ENCODE measurements around the gene POLG. TPM values are rescaled to one million over a fixed set of nuclear protein-coding genes. Genes with fewer than 3 reads are reported as not detected.

The POLG gene
- total and polyA plus RNA-seq, 7 experiments from 2014 or later, result 24.0 to 136 (median 128) TPM

- Histone ChIP-seq H3K27ac (ENCODE audit: low read depth, low read length) (no peak overlapping the region), H3K36me3 (ENCODE audit: control insufficient read depth in 2 of 3, insufficient read depth in 3 of 3, low read length in 3 of 3) (peaks cover 0 to 8% (median 0%) of the 10 kb centered on the region in 3 experiments), H3K9me3 (ENCODE audit: control insufficient read depth in 2 of 3, low read length in 3 of 3) (no peaks in the 10 kb centered on the region), H3K4me3 (ENCODE audit: low read length) (no peak overlapping the region), H3K27me3 (ENCODE audit: control insufficient read depth in 2 of 2, insufficient read depth in 2 of 2, low read length in 2 of 2) (no peaks in the 10 kb centered on the region), H3K4me1 (ENCODE audit: control insufficient read depth in 2 of 2, insufficient read depth in 2 of 2, low read length in 2 of 2) (no peaks in the 10 kb centered on the region)
- Mint-ChIP-seq H3K36me3 (peaks cover 0 to 36% (median 6%) of the 10 kb centered on the region in 5 donors), H3K27ac (peak overlapping the region in 8 of 9 donors; percentile 5 to 80 (median 58)), H3K4me1 (peaks cover 5 to 13% (median 8%) of the 10 kb centered on the region in 7 donors), H3K27me3 (no peaks in the 10 kb centered on the region), H3K9me3 (no peaks in the 10 kb centered on the region), H3K4me3 (no peak overlapping the region)
- ChIA-PET POLR2A (no interaction called here), CTCF (interaction anchor here (0.6 kb wide), 1 partner anchor 37 kb away, joined by 4 read pairs; no protein-coding TSS in a partner anchor)
- no peak for DNase-seq
- no peak for ATAC-seq
- intact Hi-C loops (cut with micrococcal nuclease), result loop anchor here in 1 of 2 donors (10.0 kb wide), 1 partner anchor 105 kb away; no protein-coding TSS in a partner anchor
Measured at GRCh38 chr15:89309993-89310392, 24.6 kb downstream of the POLG start.

GRCh38 chr15:89308236-89308635, 26.4 kb downstream of the POLG start:
- DNase-seq, result no peak
- Mint-ChIP-seq H3K27me3 (no peaks in the 10 kb centered on the region), H3K36me3 (peaks cover 0 to 37% (median 8%) of the 10 kb centered on the region in 5 donors), H3K27ac (peak overlapping the region in 3 of 9 donors; percentile 28 to 62 (median 52)), H3K4me3 (no peak overlapping the region), H3K9me3 (no peaks in the 10 kb centered on the region), H3K4me1 (peaks cover 0 to 13% (median 6%) of the 10 kb centered on the region in 7 donors)
- Histone ChIP-seq H3K36me3 (ENCODE audit: control insufficient read depth in 2 of 3, insufficient read depth in 3 of 3, low read length in 3 of 3) (no peaks in the 10 kb centered on the region), H3K4me3 (ENCODE audit: low read length) (no peak overlapping the region), H3K9me3 (ENCODE audit: control insufficient read depth in 2 of 3, low read length in 3 of 3) (no peaks in the 10 kb centered on the region), H3K4me1 (ENCODE audit: control insufficient read depth in 2 of 2, insufficient read depth in 2 of 2, low read length in 2 of 2) (no peaks in the 10 kb centered on the region), H3K27ac (ENCODE audit: low read depth, low read length) (no peak overlapping the region), H3K27me3 (ENCODE audit: control insufficient read depth in 2 of 2, insufficient read depth in 2 of 2, low read length in 2 of 2) (no peaks in the 10 kb centered on the region)
- no peak for ATAC-seq
- ChIA-PET POLR2A (no interaction called here), CTCF (no interaction called here)
- intact Hi-C loops (cut with micrococcal nuclease), result loop anchor here in 1 of 2 donors (10.0 kb wide), 1 partner anchor 103 kb away; no protein-coding TSS in a partner anchor

DNA sequence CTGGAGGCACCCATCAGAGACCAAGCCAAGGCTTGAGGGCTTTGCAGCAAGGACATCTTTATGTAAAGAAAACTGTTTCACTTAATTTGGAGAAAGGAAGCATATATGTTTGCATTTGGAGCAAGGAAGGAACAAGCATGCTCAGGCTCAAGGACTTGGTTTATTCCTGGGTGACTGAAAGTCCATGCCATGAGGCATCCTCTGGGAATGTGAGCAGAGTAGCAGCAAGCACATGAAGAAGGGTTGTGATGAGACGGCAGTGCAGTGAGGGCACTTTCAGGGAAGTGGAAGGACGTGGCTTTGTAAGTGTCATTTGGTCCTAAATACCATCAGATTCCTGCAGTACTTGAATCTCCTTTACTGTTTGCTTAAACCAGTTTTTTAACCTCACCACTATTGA, 26.8 kb downstream of the POLG start:
- Histone ChIP-seq H3K27ac (ENCODE audit: low read depth, low read length) (no peak overlapping the region), H3K27me3 (ENCODE audit: control insufficient read depth in 2 of 2, insufficient read depth in 2 of 2, low read length in 2 of 2) (no peaks in the 10 kb centered on the region), H3K4me3 (ENCODE audit: low read length) (no peak overlapping the region), H3K4me1 (ENCODE audit: control insufficient read depth in 2 of 2, insufficient read depth in 2 of 2, low read length in 2 of 2) (no peaks in the 10 kb centered on the region), H3K36me3 (ENCODE audit: control insufficient read depth in 2 of 3, insufficient read depth in 3 of 3, low read length in 3 of 3) (no peaks in the 10 kb centered on the region), H3K9me3 (ENCODE audit: control insufficient read depth in 2 of 3, low read length in 3 of 3) (no peaks in the 10 kb centered on the region)
- Mint-ChIP-seq H3K9me3 (no peaks in the 10 kb centered on the region), H3K27me3 (no peaks in the 10 kb centered on the region), H3K4me1 (peaks cover 0 to 13% (median 6%) of the 10 kb centered on the region in 7 donors), H3K27ac (peak overlapping the region in 6 of 9 donors; percentile 3 to 67 (median 40)), H3K4me3 (no peak overlapping the region), H3K36me3 (peaks cover 0 to 37% (median 8%) of the 10 kb centered on the region in 5 donors)
- ChIA-PET CTCF (no interaction called here), POLR2A (no interaction called here)
- DNase-seq (no peak), ATAC-seq (no peak)
- intact Hi-C loops (cut with micrococcal nuclease), result loop anchor here in 1 of 2 donors (10.0 kb wide), 1 partner anchor 103 kb away; no protein-coding TSS in a partner anchor

DNA sequence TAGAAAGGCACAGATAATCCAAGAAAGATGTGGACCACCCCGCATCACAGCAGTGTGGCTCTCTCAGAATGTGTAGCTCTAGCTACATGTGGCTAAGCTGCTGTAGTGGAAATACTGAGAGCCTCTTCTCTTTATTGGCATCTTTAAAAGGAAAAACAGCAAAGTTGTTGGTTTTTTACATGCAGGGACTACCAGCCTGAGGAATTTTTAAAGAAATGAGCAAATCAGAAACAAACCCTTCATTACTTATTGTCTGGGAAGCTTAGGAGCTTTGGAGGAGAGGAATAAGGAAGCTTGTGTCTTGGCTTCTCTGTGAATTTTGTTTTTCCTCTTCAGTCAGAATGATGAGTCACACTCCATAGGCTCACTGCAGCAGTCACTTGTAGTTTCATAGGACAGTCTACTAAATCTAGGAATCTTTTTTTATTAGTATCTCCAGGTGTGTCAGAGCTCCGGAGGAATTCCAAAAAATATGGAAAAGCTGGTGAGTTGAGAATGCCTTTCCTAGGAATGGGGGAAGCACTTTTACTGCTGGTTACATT, 27.5 kb downstream of the POLG start:
- intact Hi-C loops (cut with micrococcal nuclease), result loop anchor here in 1 of 2 donors (10.0 kb wide), 1 partner anchor 102 kb away; no protein-coding TSS in a partner anchor
- H3K27me3 ChIP-seq (ENCODE audit: control insufficient read depth in 2 of 2, insufficient read depth in 2 of 2, low read length in 2 of 2), result no peaks in the 10 kb centered on the region
- Mint-ChIP-seq H3K4me1 (peaks cover 0 to 13% (median 6%) of the 10 kb centered on the region in 7 donors), H3K27me3 (no peaks in the 10 kb centered on the region), H3K4me3 (no peak overlapping the region), H3K27ac (peak overlapping the region in 3 of 9 donors; percentile 24 to 67 (median 52)), H3K9me3 (no peaks in the 10 kb centered on the region), H3K36me3 (peaks cover 0 to 36% (median 7%) of the 10 kb centered on the region in 5 donors)
- ChIA-PET POLR2A (no interaction called here), CTCF (no interaction called here)
- H3K4me1 ChIP-seq (ENCODE audit: control insufficient read depth in 2 of 2, insufficient read depth in 2 of 2, low read length in 2 of 2), result no peaks in the 10 kb centered on the region
- H3K36me3 ChIP-seq (ENCODE audit: control insufficient read depth in 2 of 3, insufficient read depth in 3 of 3, low read length in 3 of 3), result no peaks in the 10 kb centered on the region
- no peak overlapping the region for H3K27ac ChIP-seq (ENCODE audit: low read depth, low read length)
- no peak overlapping the region for H3K4me3 ChIP-seq (ENCODE audit: low read length)
- ATAC-seq (no peak), DNase-seq (no peak)
- H3K9me3 ChIP-seq (ENCODE audit: control insufficient read depth in 2 of 3, low read length in 3 of 3), result no peaks in the 10 kb centered on the region

DNA sequence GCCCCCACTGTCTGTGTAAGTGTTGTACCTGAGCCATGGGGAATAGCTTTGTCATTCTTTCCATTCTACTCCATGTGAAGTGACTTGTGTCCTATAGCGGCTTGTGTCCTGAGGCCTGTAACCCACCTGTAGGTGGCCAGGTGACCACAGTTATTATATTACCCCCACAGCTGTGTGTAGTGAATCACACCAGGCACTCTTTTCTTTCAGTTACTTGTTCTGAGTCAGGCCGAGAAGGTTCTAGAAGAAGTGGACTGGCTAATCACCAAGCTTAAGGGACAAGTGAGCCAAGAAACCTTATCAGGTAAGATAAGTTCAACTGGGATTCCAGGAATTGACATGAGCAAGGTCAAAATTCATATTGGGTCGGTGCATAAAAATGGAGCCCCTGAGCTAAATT, 29.2 kb downstream of the POLG start:
- no peaks in the 10 kb centered on the region for H3K9me3 ChIP-seq (ENCODE audit: control insufficient read depth in 2 of 3, low read length in 3 of 3)
- no peaks in the 10 kb centered on the region for H3K36me3 ChIP-seq (ENCODE audit: control insufficient read depth in 2 of 3, insufficient read depth in 3 of 3, low read length in 3 of 3)
- no peaks in the 10 kb centered on the region for H3K27me3 ChIP-seq (ENCODE audit: control insufficient read depth in 2 of 2, insufficient read depth in 2 of 2, low read length in 2 of 2)
- ATAC-seq (no peak), DNase-seq (no peak)
- H3K4me3 Mint-ChIP-seq, result no peak overlapping the region
- POLR2A ChIA-PET, result no interaction called here
- no peaks in the 10 kb centered on the region for H3K9me3 Mint-ChIP-seq
- H3K27me3 Mint-ChIP-seq, result no peaks in the 10 kb centered on the region
- intact Hi-C loops (cut with micrococcal nuclease), result loop anchor here in 1 of 2 donors (10.0 kb wide), 1 partner anchor 101 kb away; no protein-coding TSS in a partner anchor
- peaks cover 0 to 22% (median 6%) of the 10 kb centered on the region in 7 donors for H3K4me1 Mint-ChIP-seq
- no peak overlapping the region for H3K27ac ChIP-seq (ENCODE audit: low read depth, low read length)
- H3K4me1 ChIP-seq (ENCODE audit: control insufficient read depth in 2 of 2, insufficient read depth in 2 of 2, low read length in 2 of 2), result no peaks in the 10 kb centered on the region
- H3K4me3 ChIP-seq (ENCODE audit: low read length), result no peak overlapping the region
- CTCF ChIA-PET, result interaction anchor here (0.6 kb wide), 1 partner anchor 70 kb away, joined by 4 read pairs; no protein-coding TSS in a partner anchor
- peak overlapping the region in 1 of 9 donors; percentile 10 for H3K27ac Mint-ChIP-seq
- peaks cover 0 to 43% (median 10%) of the 10 kb centered on the region in 5 donors for H3K36me3 Mint-ChIP-seq

GRCh38 chr15:89303986-89304385, 30.6 kb downstream of the POLG start:
- Mint-ChIP-seq H3K9me3 (no peaks in the 10 kb centered on the region), H3K4me3 (no peak overlapping the region), H3K27ac (no peak overlapping the region), H3K4me1 (peaks cover 0 to 34% (median 3%) of the 10 kb centered on the region in 7 donors), H3K27me3 (no peaks in the 10 kb centered on the region), H3K36me3 (peaks cover 0 to 48% (median 10%) of the 10 kb centered on the region in 5 donors)
- CTCF ChIA-PET, result no interaction called here
- no peak overlapping the region for H3K27ac ChIP-seq (ENCODE audit: low read depth, low read length)
- DNase-seq (no peak), ATAC-seq (no peak)
- POLR2A ChIA-PET, result no interaction called here
- no peaks in the 10 kb centered on the region for H3K27me3 ChIP-seq (ENCODE audit: control insufficient read depth in 2 of 2, insufficient read depth in 2 of 2, low read length in 2 of 2)
- no peaks in the 10 kb centered on the region for H3K4me1 ChIP-seq (ENCODE audit: control insufficient read depth in 2 of 2, insufficient read depth in 2 of 2, low read length in 2 of 2)
- H3K9me3 ChIP-seq (ENCODE audit: control insufficient read depth in 2 of 3, low read length in 3 of 3), result no peaks in the 10 kb centered on the region
- no peak overlapping the region for H3K4me3 ChIP-seq (ENCODE audit: low read length)
- intact Hi-C loops (cut with micrococcal nuclease), result loop anchor here in 1 of 2 donors (10.0 kb wide), 1 partner anchor 99 kb away; no protein-coding TSS in a partner anchor
- H3K36me3 ChIP-seq (ENCODE audit: control insufficient read depth in 2 of 3, insufficient read depth in 3 of 3, low read length in 3 of 3), result no peaks in the 10 kb centered on the region
